Measurements from ENCODE around the gene HSPB1. TPM values are rescaled to one million over a fixed set of nuclear protein-coding genes. Genes with fewer than 3 reads are reported as not detected.

Gene HSPB1
- total and polyA plus RNA-seq, 4 donors = 89.6 to 529 (median 356) TPM

DNA sequence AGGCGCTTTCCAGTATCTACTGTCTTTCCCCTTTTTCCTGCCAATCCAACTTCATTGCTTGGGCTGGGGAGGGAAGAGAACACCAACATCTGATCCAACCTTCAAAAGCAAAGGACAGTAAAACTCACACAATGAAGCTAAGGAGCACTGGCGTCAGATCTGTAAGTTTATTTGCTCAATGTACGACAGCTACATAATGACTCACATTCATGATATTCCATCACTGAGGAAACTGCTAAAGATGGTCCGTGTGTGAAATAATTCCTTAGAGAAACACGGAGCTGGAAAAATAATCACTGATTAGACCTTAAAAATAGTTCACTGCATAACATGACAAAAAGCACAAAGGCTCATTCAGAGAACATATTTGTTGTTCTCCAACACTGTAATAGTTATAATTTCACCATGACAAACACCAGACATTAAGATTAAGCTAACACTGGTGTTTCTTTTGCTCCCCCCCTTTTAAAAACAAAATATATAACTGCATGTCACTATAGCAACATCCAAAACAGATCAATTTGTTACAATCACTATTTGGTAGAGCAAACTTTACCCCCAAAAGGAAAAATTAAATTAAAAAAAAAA lies 24.3 kb downstream of the HSPB1 start:
- peaks cover 3 to 28% (median 23%) of the 10 kb centered on the region in 4 donors for H3K36me3 ChIP-seq (ENCODE audit: control insufficient read depth in 4 of 4, insufficient read depth in 4 of 4, low read length in 4 of 4)
- TF ChIP-seq CTCF (IDR thresholded peaks at IDR 0.05; ENCODE audit: control extremely low read depth, extremely low read depth) = no peak

GRCh38 chr7:76327610-76328009 lies 25.1 kb downstream of the HSPB1 start:
- ATAC-seq (ENCODE audit: insufficient read depth, low FRiP score) (no peak), DNase-seq (no peak)
- TF ChIP-seq CTCF (IDR thresholded peaks at IDR 0.05; ENCODE audit: control extremely low read depth, extremely low read depth) = no peak
- Histone ChIP-seq H3K27ac (ENCODE audit: low read depth in 1 of 2, low read length in 1 of 2) (peak overlapping the region in 1 of 2 donors; percentile 6), H3K4me1 (ENCODE audit: control insufficient read depth in 5 of 5, insufficient read depth in 5 of 5, low read length in 5 of 5) (peaks cover 0 to 20% (median 3%) of the 10 kb centered on the region in 5 donors), H3K27me3 (ENCODE audit: control insufficient read depth in 3 of 3, insufficient read depth in 3 of 3, low read length in 2 of 3) (no peaks in the 10 kb centered on the region), H3K9me3 (ENCODE audit: control insufficient read depth in 4 of 4, insufficient read depth in 3 of 4, low read length in 3 of 4) (no peaks in the 10 kb centered on the region), H3K36me3 (ENCODE audit: control insufficient read depth in 4 of 4, insufficient read depth in 4 of 4, low read length in 4 of 4) (peaks cover 8 to 30% (median 26%) of the 10 kb centered on the region in 4 donors), H3K9ac (ENCODE audit: insufficient read depth in 1 of 2, low read length in 2 of 2) (no peak overlapping the region), H3K4me3 (no peak overlapping the region)
- 26 to 48% methylated on average over 7 of the region's 7 CpGs for WGBS, 2 donors

More for the DNA sequence above, 24.3 kb downstream of the HSPB1 start:
- DNase-seq (no peak), ATAC-seq (ENCODE audit: insufficient read depth, low FRiP score) (no peak)
- Histone ChIP-seq H3K27me3 (ENCODE audit: control insufficient read depth in 3 of 3, insufficient read depth in 3 of 3, low read length in 2 of 3) (no peaks in the 10 kb centered on the region), H3K4me3 (no peak overlapping the region), H3K27ac (ENCODE audit: low read depth in 1 of 2, low read length in 1 of 2) (peak overlapping the region in 1 of 2 donors; percentile 33), H3K9me3 (ENCODE audit: control insufficient read depth in 4 of 4, insufficient read depth in 3 of 4, low read length in 3 of 4) (no peaks in the 10 kb centered on the region), H3K9ac (ENCODE audit: insufficient read depth in 1 of 2, low read length in 2 of 2) (no peak overlapping the region), H3K4me1 (ENCODE audit: control insufficient read depth in 5 of 5, insufficient read depth in 5 of 5, low read length in 5 of 5) (peaks cover 0 to 22% (median under 1%) of the 10 kb centered on the region in 5 donors)
- WGBS, 2 donors = 84 to 87% methylated on average over 5 of the region's 5 CpGs

DNA sequence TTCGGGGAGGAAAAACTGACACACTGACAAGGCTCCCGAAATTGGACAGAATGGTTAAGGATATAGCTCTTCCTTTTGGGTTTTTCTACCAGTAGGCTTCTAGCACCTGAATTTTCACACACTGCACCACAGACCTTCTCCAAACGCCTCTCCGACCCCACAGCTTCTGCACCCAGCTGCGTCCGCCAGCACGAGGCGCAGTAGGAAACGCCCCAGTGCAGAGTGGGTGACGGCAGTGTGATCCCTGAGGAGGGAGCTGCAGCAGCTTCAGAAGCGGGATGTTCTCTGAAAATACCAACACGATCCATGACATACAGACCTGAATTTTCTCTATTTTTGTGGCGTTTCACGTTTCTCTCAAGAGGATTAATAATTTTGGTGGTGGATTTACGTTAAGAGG lies 25.9 kb downstream of the HSPB1 start:
- peaks cover 8 to 30% (median 26%) of the 10 kb centered on the region in 4 donors for H3K36me3 ChIP-seq (ENCODE audit: control insufficient read depth in 4 of 4, insufficient read depth in 4 of 4, low read length in 4 of 4)
- H3K27me3 ChIP-seq (ENCODE audit: control insufficient read depth in 3 of 3, insufficient read depth in 3 of 3, low read length in 2 of 3) = no peaks in the 10 kb centered on the region
- H3K9me3 ChIP-seq (ENCODE audit: control insufficient read depth in 4 of 4, insufficient read depth in 3 of 4, low read length in 3 of 4) = no peaks in the 10 kb centered on the region
- no peak overlapping the region for H3K4me3 ChIP-seq
- H3K4me1 ChIP-seq (ENCODE audit: control insufficient read depth in 5 of 5, insufficient read depth in 5 of 5, low read length in 5 of 5) = peaks cover 0 to 23% (median 4%) of the 10 kb centered on the region in 5 donors
- 68 to 76% methylated on average over 15 of the region's 15 CpGs for WGBS, 2 donors
- ATAC-seq (ENCODE audit: insufficient read depth, low FRiP score) (no peak), DNase-seq (no peak)
- no peak overlapping the region for H3K9ac ChIP-seq (ENCODE audit: insufficient read depth in 1 of 2, low read length in 2 of 2)
- peak overlapping the region in 1 of 2 donors; percentile 6 for H3K27ac ChIP-seq (ENCODE audit: low read depth in 1 of 2, low read length in 1 of 2)
- TF ChIP-seq CTCF (IDR thresholded peaks at IDR 0.05; ENCODE audit: control extremely low read depth, extremely low read depth) = no peak
